OCI-LY7 (cell line): ENCODE data around the gene GSK3B. TPM values are rescaled to one million over a fixed set of nuclear protein-coding genes. Genes with fewer than 3 reads are reported as not detected.
"Not testable (repeated sequence)": the region's sequence is repeated elsewhere in the genome, so short reads cannot be mapped to it uniquely, and the experiment has no call there.

Experiments
- BruUV-seq: library from RNA; stranded (reverse); fragments of 400-500 nt; replicated peaks from 2 replicates; lab custom pipeline; 2021; lab: Mats Ljungman, UMichigan
- CTCF ChIA-PET: fragments of 300-600 bp; sonication (Branson Sonifier 250); formaldehyde crosslinking; loops from one replicate; lab custom pipeline; 2022; ENCODE audit warnings: antibody characterized with exemption; ENCODE audit not compliant: unreplicated experiment; lab: Charles Lee
- POLR2A ChIA-PET: fragments of 300-600 bp; sonication (Branson Sonifier 250); formaldehyde crosslinking; loops from one replicate; lab custom pipeline; 2022; ENCODE audit warnings: antibody characterized with exemption; lab: Charles Lee
- DNase-seq: peaks from one replicate; pipeline ENCODE4 v3.0.0-alpha.2; 2015; ENCODE audit warnings: low spot score
- H2AFZ ChIP-seq: fragments of 200-600 bp; sonication (generic), shearing (Covaris generic); 2 replicates; pipeline ENCODE4 v1.6.1; 2014; ENCODE audit warnings: mild to moderate bottlenecking, antibody characterized with exemption, low read length, moderate library complexity
- H3K27ac ChIP-seq: fragments of 200-600 bp; sonication (generic); 2 replicates; pipeline ENCODE4 v1.5.1; 2014; ENCODE audit warnings: mixed run types, low read depth, mild to moderate bottlenecking, moderate library complexity, low read length, inconsistent platforms; ENCODE audit not compliant: poor library complexity, severe bottlenecking
- H3K36me3 ChIP-seq: fragments of 200-600 bp; sonication (generic); 2 replicates; pipeline ENCODE4 v1.6.1; 2014; ENCODE audit warnings: mild to moderate bottlenecking, antibody characterized with exemption, low read length, moderate library complexity, mixed read lengths; ENCODE audit not compliant: insufficient read depth
- H3K4me1 ChIP-seq: fragments of 200-600 bp; sonication (generic); 2 replicates; pipeline ENCODE4 v1.5.1; 2014; ENCODE audit warnings: mild to moderate bottlenecking, low read length; ENCODE audit not compliant: insufficient read depth, poor library complexity, severe bottlenecking
- H3K4me2 ChIP-seq: fragments of 200-600 bp; sonication (generic); 2 replicates; pipeline ENCODE4 v1.6.1; 2014; ENCODE audit warnings: mild to moderate bottlenecking, low read length
- H3K4me3 ChIP-seq: fragments of 200-600 bp; sonication (generic); 2 replicates; pipeline ENCODE4 v1.5.1; 2014; ENCODE audit warnings: mild to moderate bottlenecking, low read depth, low read length; ENCODE audit not compliant: poor library complexity, severe bottlenecking
- H3K79me2 ChIP-seq: fragments of 200-600 bp; sonication (generic); 2 replicates; pipeline ENCODE4 v1.6.1; 2016; ENCODE audit warnings: low read depth, mild to moderate bottlenecking, low read length, moderate library complexity, mixed read lengths; ENCODE audit not compliant: insufficient read depth
- H3K9me2 ChIP-seq: fragments of 200-600 bp; sonication (generic); 2 replicates; pipeline ENCODE4 v1.6.1; 2016; ENCODE audit warnings: mild to moderate bottlenecking, low read length, mixed read lengths; ENCODE audit not compliant: insufficient read depth
- H3K9me3 ChIP-seq: fragments of 200-600 bp; sonication (generic); 2 replicates; pipeline ENCODE4 v1.6.1; 2014; ENCODE audit warnings: mild to moderate bottlenecking, mixed run types, low read length, mixed read lengths
- H4K20me1 ChIP-seq: fragments of 200-600 bp; sonication (generic); 2 replicates; pipeline ENCODE4 v1.6.1; 2014; ENCODE audit warnings: mild to moderate bottlenecking, antibody characterized with exemption, low read length, moderate library complexity, mixed read lengths; ENCODE audit not compliant: insufficient read depth
- CTCF ChIP-seq: fragments of 200-600 bp; sonication (generic); conservative IDR thresholded peaks from 2 replicates; pipeline ENCODE4 v1.5.1; 2014; ENCODE audit warnings: mild to moderate bottlenecking, antibody characterized with exemption, low read length, moderate library complexity, mixed read lengths
- EZH2phosphoT487 ChIP-seq: fragments of 200-600 bp; sonication (generic); IDR thresholded peaks from 2 replicates; pipeline ENCODE4 v1.6.1; 2018; ENCODE audit warnings: low read depth, borderline replicate concordance, mild to moderate bottlenecking, mixed run types, antibody characterized with exemption, low read length, moderate library complexity, mixed read lengths
- intact Hi-C: fragments of 100-400 bp; cut with micrococcal nuclease; formaldehyde crosslinking; loops from one replicate; pipeline ENCODE4 v1.10.0; 2022; ENCODE audit not compliant: unreplicated experiment
- total RNA-seq, 2 experiments: library from RNA; depleted of rRNA in 1 of 2; stranded (reverse); fragments of >200 nt in 1 of 2; shearing (Covaris generic) in 1 of 2; gene quantifications; 2 replicates each; pipeline ENCODE4 v1.2.3, GENCODE V29; 2014 to 2022

The GSK3B gene
- total RNA-seq, 2 experiments from 2014 or later, result 26.6 to 40.9 TPM

- H3K27ac ChIP-seq, result no peak overlapping the region
- no peak overlapping the region for H3K4me2 ChIP-seq
- intact Hi-C loops, result no loop called here
- ChIA-PET POLR2A (no interaction called here), CTCF (no interaction called here)
- BruUV-seq, result no TSS peak
- no peak for DNase-seq
- H3K79me2 ChIP-seq, result peaks cover 76% of the 10 kb centered on the region
- H4K20me1 ChIP-seq, result peaks cover 25% of the 10 kb centered on the region
- H3K36me3 ChIP-seq, result no peaks in the 10 kb centered on the region; the same call in 1 of the 2 replicates
- TF ChIP-seq CTCF, result no peak
- no peak for TF ChIP-seq EZH2phosphoT487
- no peaks in the 10 kb centered on the region for H3K9me2 ChIP-seq
- H2AFZ ChIP-seq, result no peak overlapping the region
- H3K4me1 ChIP-seq, result peaks cover 5% of the 10 kb centered on the region
- H3K9me3 ChIP-seq, result no peaks in the 10 kb centered on the region
- H3K4me3 ChIP-seq, result no peak overlapping the region
Observed at GRCh38 chr3:120017692-120018091, 76.6 kb downstream of the GSK3B start.

- POLR2A ChIA-PET, result no interaction called here
- Histone ChIP-seq H3K9me3 (no peaks in the 10 kb centered on the region), H3K4me1 (peaks cover 5% of the 10 kb centered on the region), H3K79me2 (peaks cover 84% of the 10 kb centered on the region), H3K4me2 (no peak overlapping the region), H3K36me3 (no peaks in the 10 kb centered on the region), H3K27ac (no peak overlapping the region), H3K4me3 (no peak overlapping the region), H2AFZ (no peak overlapping the region), H4K20me1 (peaks cover 15% of the 10 kb centered on the region), H3K9me2 (no peaks in the 10 kb centered on the region)
- BruUV-seq, result no TSS peak
- CTCF ChIA-PET, result no interaction called here
- DNase-seq, result no peak
- TF ChIP-seq EZH2phosphoT487, result no peak
- TF ChIP-seq CTCF, result no peak
- intact Hi-C loops, result no loop called here
Observed at GRCh38 chr3:120013481-120013880, 80.8 kb downstream of the GSK3B start.

- POLR2A ChIA-PET, result interaction anchor here (0.6 kb wide), 1 partner anchor 40 kb away, joined by 3 read pairs; no protein-coding TSS in a partner anchor
- BruUV-seq, H3K4me1 ChIP-seq, CTCF ChIA-PET, H3K4me2 ChIP-seq, H2AFZ ChIP-seq, H3K9me3 ChIP-seq, H3K9me2 ChIP-seq, H3K4me3 ChIP-seq, intact Hi-C loops, H3K27ac ChIP-seq, H3K36me3 ChIP-seq, DNase-seq, H4K20me1 ChIP-seq: not testable (repeated sequence)
- H3K79me2 ChIP-seq, result peaks cover 50% of the 10 kb centered on the region; the same call in 1 of the 2 replicates
Observed at GRCh38 chr3:120005741-120006140, 88.5 kb downstream of the GSK3B start.

GRCh38 chr3:120004008-120004498, 90.2 kb downstream of the GSK3B start:
- H3K79me2 ChIP-seq, result peaks cover 33% of the 10 kb centered on the region; the same call in 1 of the 2 replicates
- intact Hi-C loops, POLR2A ChIA-PET: not testable (repeated sequence)

More at GRCh38 chr3:120004008-120004498, 90.2 kb downstream of the GSK3B start:
- H3K27ac ChIP-seq, DNase-seq, BruUV-seq, H3K4me1 ChIP-seq, H3K9me3 ChIP-seq, H2AFZ ChIP-seq, H3K9me2 ChIP-seq, CTCF ChIA-PET, H3K4me2 ChIP-seq, H4K20me1 ChIP-seq, H3K4me3 ChIP-seq: not testable (repeated sequence)
- H3K36me3 ChIP-seq, result peaks cover 14% of the 10 kb centered on the region
